GM19372 (cell line): ENCODE data around the gene ZBTB39.

Experiments
- ATAC-seq: cut with Tn5 transposase; IDR thresholded peaks from one replicate; pipeline ENCODE4 v1.9.1; 2021; ENCODE audit warnings: mild to moderate bottlenecking, low read depth, moderate library complexity; ENCODE audit not compliant: unreplicated experiment

Gene ZBTB39

DNA sequence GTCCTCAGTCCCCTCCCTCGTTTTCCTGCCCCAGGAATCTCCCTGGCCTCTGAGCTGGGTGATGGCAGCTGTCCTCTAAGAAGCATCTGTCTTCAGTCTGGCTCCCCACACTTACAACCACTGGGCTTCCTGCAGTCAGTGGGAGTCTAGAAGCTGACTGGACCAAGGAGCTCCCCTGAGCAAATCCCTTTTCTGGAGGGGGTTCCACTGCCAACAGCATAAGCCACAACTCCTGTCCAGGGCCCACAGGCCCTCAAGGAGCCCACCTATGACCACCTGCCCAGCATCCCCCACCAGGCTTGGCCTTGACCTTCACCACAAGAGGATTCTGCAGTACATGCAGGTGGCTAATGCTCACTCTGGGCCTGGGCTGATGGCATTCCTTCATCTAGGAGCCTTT, 53.0 kb downstream of the ZBTB39 start:
- no peak for ATAC-seq

DNA sequence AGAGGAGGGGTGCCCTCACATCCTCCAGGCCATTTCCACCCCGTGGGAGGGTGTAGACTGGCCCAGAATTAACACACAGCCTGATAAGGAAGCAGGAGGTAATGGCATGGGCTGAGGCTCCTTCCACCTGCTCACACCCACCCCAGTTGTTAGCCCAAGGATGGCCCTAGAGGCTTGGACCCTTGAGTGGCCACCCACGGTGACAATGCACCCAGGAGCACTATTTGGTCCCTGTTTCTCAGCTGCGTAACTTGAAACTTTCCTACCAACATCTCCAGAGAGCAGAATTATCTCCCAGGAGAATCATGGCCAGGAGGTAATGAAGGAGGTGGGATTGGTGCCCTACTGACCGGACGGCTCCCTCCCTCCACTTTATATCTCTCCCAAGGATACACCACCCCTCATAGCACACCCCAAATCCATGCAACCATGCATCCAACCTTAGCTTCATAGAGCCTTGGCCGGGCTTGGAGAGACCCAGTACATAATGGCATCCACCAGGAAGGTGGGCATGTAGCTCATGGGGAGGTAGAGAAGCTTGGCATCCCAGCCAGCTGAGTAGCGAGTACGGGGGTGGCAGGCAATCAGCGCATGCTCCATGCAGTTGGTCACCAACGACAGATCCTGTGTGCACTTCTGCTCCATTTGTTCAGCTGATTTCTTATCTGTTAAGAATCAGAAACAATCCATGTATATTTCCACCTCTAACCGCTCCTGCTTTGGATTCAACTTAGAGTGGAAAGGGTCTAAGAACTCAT, 54.6 kb downstream of the ZBTB39 start:
- no peak for ATAC-seq

- ATAC-seq = no peak
Measured at GRCh38 chr12:56948881-56949280, 57.5 kb downstream of the ZBTB39 start.
